IMR-90 (cell line): ENCODE measurements around the gene CTSH. TPM values are rescaled to one million over a fixed set of nuclear protein-coding genes. Genes with fewer than 3 reads are reported as not detected.

Experiments
- ATAC-seq: fragments of 200-7000 bp; cut with Tn5 transposase; 2 replicates; pipeline ENCODE4 v1.9.1; 2020; ENCODE audit warnings: low read depth, mild to moderate bottlenecking, moderate library complexity
- BruUV-seq: library from RNA; stranded (reverse); fragments of 400-500 nt; replicated peaks from 2 replicates; lab custom pipeline; 2021; lab: Mats Ljungman, UMichigan
- CTCF ChIA-PET: fragments of 300-600 bp; formaldehyde crosslinking; extraction: SDS; loops from one replicate; lab custom pipeline; 2021; ENCODE audit warnings: antibody characterized with exemption; lab: Yijun Ruan, JAX
- POLR2A ChIA-PET: fragments of 300-600 bp; sonication (Branson Sonifier 250); formaldehyde crosslinking; loops from one replicate; lab custom pipeline; 2022; ENCODE audit warnings: antibody characterized with exemption; ENCODE audit not compliant: unreplicated experiment; lab: Charles Lee
- DNase-seq: peaks from one replicate; pipeline ENCODE4 v3.0.0; 2013
- H2AFZ ChIP-seq: replicated peaks from 2 replicates; pipeline ENCODE3; 2013; ENCODE audit warnings: low read length, mild to moderate bottlenecking; ENCODE audit not compliant: poor library complexity
- H2AK5ac ChIP-seq: 2 replicates; pipeline ENCODE4 v1.6.1; 2013; ENCODE audit warnings: low read depth, low read length, inconsistent platforms
- H2AK9ac ChIP-seq: replicated peaks from 2 replicates; pipeline ENCODE3; 2013; ENCODE audit warnings: mild to moderate bottlenecking, low read depth, low read length, moderate library complexity; ENCODE audit not compliant: poor library complexity
- H2BK120ac ChIP-seq: 2 replicates; pipeline ENCODE4 v1.6.1; 2013; ENCODE audit warnings: low read depth, low read length, inconsistent platforms
- H2BK15ac ChIP-seq: 3 replicates; pipeline ENCODE4 v1.6.1; 2013; ENCODE audit warnings: low read depth, low read length, inconsistent platforms
- H2BK20ac ChIP-seq: 2 replicates; pipeline ENCODE4 v1.6.1; 2013; ENCODE audit warnings: low read depth, mild to moderate bottlenecking, inconsistent platforms, low read length, moderate library complexity
- H2BK5ac ChIP-seq: 2 replicates; pipeline ENCODE4 v1.6.1; 2013; ENCODE audit warnings: mild to moderate bottlenecking, low read depth, low read length, inconsistent platforms; ENCODE audit not compliant: poor library complexity, severe bottlenecking
- H3K14ac ChIP-seq: replicated peaks from 2 replicates; pipeline ENCODE4 v1.6.1; 2013; ENCODE audit warnings: low read depth, low read length, inconsistent platforms
- H3K18ac ChIP-seq: 2 replicates; pipeline ENCODE4 v1.6.1; 2013; ENCODE audit warnings: low read depth, low read length, control low read depth
- H3K23ac ChIP-seq: 2 replicates; pipeline ENCODE4 v1.6.1; 2013; ENCODE audit warnings: low read depth, low read length, inconsistent platforms
- H3K27ac ChIP-seq: 2 replicates; pipeline ENCODE4 v1.5.1; 2013; ENCODE audit warnings: mild to moderate bottlenecking, control low read depth, low read length; ENCODE audit not compliant: insufficient read depth
- H3K27me3 ChIP-seq: 2 replicates; pipeline ENCODE4 v1.6.1; 2013; ENCODE audit warnings: low read length; ENCODE audit not compliant: control insufficient read depth, insufficient read depth
- H3K36me3 ChIP-seq: 2 replicates; pipeline ENCODE4 v1.6.1; 2013; ENCODE audit warnings: low read length, mixed read lengths; ENCODE audit not compliant: control insufficient read depth, insufficient read depth
- H3K4ac ChIP-seq: 2 replicates; pipeline ENCODE4 v1.6.1; 2013; ENCODE audit warnings: low read depth, low read length, inconsistent platforms
- H3K4me1 ChIP-seq: 2 replicates; pipeline ENCODE4 v1.6.1; 2013; ENCODE audit warnings: low read length, mixed read lengths; ENCODE audit not compliant: control insufficient read depth, insufficient read depth
- H3K4me2 ChIP-seq: 2 replicates; pipeline ENCODE4 v1.6.1; 2013; ENCODE audit warnings: low read depth, mild to moderate bottlenecking, control low read depth, low read length, moderate library complexity
- H3K4me3 ChIP-seq: 2 replicates; pipeline ENCODE4 v1.5.1; 2013; ENCODE audit warnings: low read depth, mild to moderate bottlenecking, control low read depth, low read length, moderate library complexity; ENCODE audit not compliant: insufficient read depth
- H3K56ac ChIP-seq: 2 replicates; pipeline ENCODE4 v1.6.1; 2013; ENCODE audit warnings: low read length, inconsistent platforms; ENCODE audit not compliant: insufficient read depth; ENCODE audit errors: extremely low read depth
- H3K79me1 ChIP-seq, 2 experiments: 2 replicates each; pipeline ENCODE4 v1.6.1; 2013; ENCODE audit warnings: low read length in 2 of 2, inconsistent platforms in 1 of 2, low read depth in 1 of 2
- H3K9ac ChIP-seq: 2 replicates; pipeline ENCODE4 v1.6.1; 2013; ENCODE audit warnings: low read depth, low read length, control low read depth
- H3K9me1 ChIP-seq: 2 replicates; pipeline ENCODE4 v1.6.1; 2013; ENCODE audit warnings: low read length, inconsistent platforms; ENCODE audit not compliant: insufficient read depth
- H3K9me3 ChIP-seq: 2 replicates; pipeline ENCODE4 v1.6.1; 2013; ENCODE audit warnings: low read length; ENCODE audit not compliant: control insufficient read depth, insufficient read depth
- H4K20me1 ChIP-seq: 2 replicates; pipeline ENCODE4 v1.6.1; 2013; ENCODE audit warnings: low read length, inconsistent platforms; ENCODE audit not compliant: insufficient read depth
- H4K5ac ChIP-seq: 2 replicates; pipeline ENCODE4 v1.6.1; 2013; ENCODE audit warnings: mild to moderate bottlenecking, low read depth, low read length, control low read depth
- H4K8ac ChIP-seq, 2 experiments: 2 replicates each; pipeline ENCODE4 v1.6.1; 2013; ENCODE audit warnings: low read depth in 2 of 2, low read length in 2 of 2, control low read depth in 1 of 2, inconsistent platforms in 1 of 2
- H4K91ac ChIP-seq: 2 replicates; pipeline ENCODE4 v1.6.1; 2013; ENCODE audit warnings: low read depth, low read length, inconsistent platforms; ENCODE audit not compliant: insufficient read depth
- CEBPB ChIP-seq: IDR thresholded peaks from 2 replicates; pipeline ENCODE4 v1.6.1; 2012; ENCODE audit warnings: low read depth, low read length, improper control_type of control experiment
- CTCF ChIP-seq: conservative IDR thresholded peaks from 2 replicates; pipeline ENCODE4 v1.5.1; 2012; ENCODE audit warnings: mild to moderate bottlenecking, low read depth, low read length, improper control_type of control experiment
- MAFK ChIP-seq: IDR thresholded peaks from 2 replicates; pipeline ENCODE4 v1.6.1; 2012; ENCODE audit warnings: low read depth, low read length, improper control_type of control experiment
- MXI1 ChIP-seq: IDR thresholded peaks from 2 replicates; pipeline ENCODE4 v1.6.1; 2012; ENCODE audit warnings: low read depth, mild to moderate bottlenecking, low read length, moderate library complexity, borderline replicate concordance
- POLR2A ChIP-seq: IDR thresholded peaks from 2 replicates; pipeline ENCODE4 v1.6.1; 2012; ENCODE audit warnings: mild to moderate bottlenecking, low read depth, low read length
- RAD21 ChIP-seq: IDR thresholded peaks from 2 replicates; pipeline ENCODE4 v1.6.1; 2012; ENCODE audit warnings: low read length, improper control_type of control experiment
- RCOR1 ChIP-seq: IDR thresholded peaks from 2 replicates; pipeline ENCODE4 v1.6.1; 2012; ENCODE audit warnings: mild to moderate bottlenecking, low read length, improper control_type of control experiment; ENCODE audit not compliant: insufficient replicate concordance
- RFX5 ChIP-seq: IDR thresholded peaks from 2 replicates; pipeline ENCODE4 v1.8.0; 2012; ENCODE audit warnings: low read depth, mild to moderate bottlenecking, low read length, moderate library complexity
- SMC3 ChIP-seq: fragments of 150-350 bp; IDR thresholded peaks from 2 replicates; pipeline ENCODE4 v1.6.1; 2016; ENCODE audit warnings: low read depth, mild to moderate bottlenecking, antibody characterized with exemption, low read length, moderate library complexity
- WGBS, 2 experiments: methylation state at CpG; one replicate each; pipeline versions ENCODE4 v1.1.5 to v1.1.7; 2013; ENCODE audit warnings: missing lambda C conversion rate in 2 of 2; ENCODE audit not compliant: insufficient read length in 1 of 2; ENCODE audit errors: extremely low coverage in 2 of 2; 5-methylcytosine and 5-hydroxymethylcytosine counted together
- dilution Hi-C: fragments of 300-500 bp; cut with HindIII; formaldehyde crosslinking; loops from one replicate; pipeline ENCODE4 v1.14.3; 2018; ENCODE audit warnings: low sequenced_read_pairs; ENCODE audit not compliant: unreplicated experiment
- in situ Hi-C: fragments of 300-500 bp; cut with MboI; formaldehyde crosslinking; loops from 3 replicates; pipeline ENCODE4 v1.14.3; 2019; ENCODE audit warnings: low sequenced_read_pairs, inconsistent platforms, mixed read lengths
- intact Hi-C: fragments of 100-400 bp; cut with micrococcal nuclease; formaldehyde crosslinking; loops from 2 replicates; pipeline ENCODE4 v1.10.0; 2022
- polyA plus RNA-seq, 3 experiments: library from polyadenylated mRNA; depleted of rRNA; stranded (reverse); fragments of >200 nt; gene quantifications; 2 replicates each; pipeline ENCODE4 v1.2.3, GENCODE V29; 2012; ENCODE audit warnings: low replicate concordance in 1 of 3
- total RNA-seq: library from RNA; depleted of rRNA; stranded (reverse); fragments of >200 nt; gene quantifications from 2 replicates; pipeline ENCODE4 v1.2.3, GENCODE V29; 2012
- TF ChIP-seq, protein P1 (sequence below): fragments of 150-350 bp; IDR thresholded peaks from 2 replicates; pipeline ENCODE4 v1.6.1; 2016; ENCODE audit warnings: low read depth, mild to moderate bottlenecking, low read length, moderate library complexity, borderline replicate concordance

The CTSH gene
- total and polyA plus RNA-seq, 2 of the 4 experiments (the other 2 are of a cell fraction), result 11.7 to 13.9 TPM

- ATAC-seq, result no peak
- Histone ChIP-seq H3K9ac (no peak overlapping the region), H4K20me1 (no peaks in the 10 kb centered on the region), H3K4ac (no peak overlapping the region), H2AK9ac (no peak overlapping the region), H3K18ac (no peak overlapping the region), H3K4me2 (no peak overlapping the region), H3K27ac (no peak overlapping the region), H4K8ac (no peak overlapping the region), H3K79me1 (no peaks in the 10 kb centered on the region), H3K56ac (no peak overlapping the region), H2BK120ac (no peak overlapping the region), H3K9me3 (no peaks in the 10 kb centered on the region), H3K14ac (no peak overlapping the region), H3K23ac (no peak overlapping the region), H3K9me1 (peaks cover 3% of the 10 kb centered on the region; the same call in 1 of the 2 replicates), H3K4me3 (no peak overlapping the region), H4K5ac (no peak overlapping the region), H3K4me1 (no peaks in the 10 kb centered on the region), H3K27me3 (no peaks in the 10 kb centered on the region; the same call in 1 of the 2 replicates), H2BK5ac (no peak overlapping the region), H4K91ac (no peak overlapping the region), H2BK15ac (no peak overlapping the region), H3K36me3 (no peaks in the 10 kb centered on the region), H2BK20ac (no peak overlapping the region), H2AK5ac (no peak overlapping the region), H2AFZ (no peak overlapping the region)
- BruUV-seq, result no TSS peak
- CTCF ChIA-PET, result interaction anchor here (0.6 kb wide), 1 partner anchor 117 kb away, joined by 3 read pairs; no protein-coding TSS in a partner anchor
- WGBS, 2 experiments, result 92% methylated on average over 2 of the region's 11 CpGs; no CpG with 5 or more reads in 1 of the 2 experiments
- in situ Hi-C loops (no loop called here), dilution Hi-C loops (no loop called here), intact Hi-C loops (no loop called here)
- TF ChIP-seq SMC3, result no peak
- no peak for TF ChIP-seq RCOR1
- TF ChIP-seq, protein P1, sequence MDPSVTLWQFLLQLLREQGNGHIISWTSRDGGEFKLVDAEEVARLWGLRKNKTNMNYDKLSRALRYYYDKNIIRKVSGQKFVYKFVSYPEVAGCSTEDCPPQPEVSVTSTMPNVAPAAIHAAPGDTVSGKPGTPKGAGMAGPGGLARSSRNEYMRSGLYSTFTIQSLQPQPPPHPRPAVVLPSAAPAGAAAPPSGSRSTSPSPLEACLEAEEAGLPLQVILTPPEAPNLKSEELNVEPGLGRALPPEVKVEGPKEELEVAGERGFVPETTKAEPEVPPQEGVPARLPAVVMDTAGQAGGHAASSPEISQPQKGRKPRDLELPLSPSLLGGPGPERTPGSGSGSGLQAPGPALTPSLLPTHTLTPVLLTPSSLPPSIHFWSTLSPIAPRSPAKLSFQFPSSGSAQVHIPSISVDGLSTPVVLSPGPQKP, result no peak
- TF ChIP-seq POLR2A, result no peak
- no peak for TF ChIP-seq MXI1
- TF ChIP-seq MAFK, result no peak
- no peak for TF ChIP-seq CEBPB
- TF ChIP-seq RFX5, result no peak
- no peak for TF ChIP-seq CTCF
- TF ChIP-seq RAD21, result no peak
- POLR2A ChIA-PET, result no interaction called here
- no peak for DNase-seq
These were observed 36.9 kb upstream of the CTSH start for GRCh38 chr15:78981532-78982313.
